ENCODE results near the gene PLCB3.

PLCB3 gene

DNA sequence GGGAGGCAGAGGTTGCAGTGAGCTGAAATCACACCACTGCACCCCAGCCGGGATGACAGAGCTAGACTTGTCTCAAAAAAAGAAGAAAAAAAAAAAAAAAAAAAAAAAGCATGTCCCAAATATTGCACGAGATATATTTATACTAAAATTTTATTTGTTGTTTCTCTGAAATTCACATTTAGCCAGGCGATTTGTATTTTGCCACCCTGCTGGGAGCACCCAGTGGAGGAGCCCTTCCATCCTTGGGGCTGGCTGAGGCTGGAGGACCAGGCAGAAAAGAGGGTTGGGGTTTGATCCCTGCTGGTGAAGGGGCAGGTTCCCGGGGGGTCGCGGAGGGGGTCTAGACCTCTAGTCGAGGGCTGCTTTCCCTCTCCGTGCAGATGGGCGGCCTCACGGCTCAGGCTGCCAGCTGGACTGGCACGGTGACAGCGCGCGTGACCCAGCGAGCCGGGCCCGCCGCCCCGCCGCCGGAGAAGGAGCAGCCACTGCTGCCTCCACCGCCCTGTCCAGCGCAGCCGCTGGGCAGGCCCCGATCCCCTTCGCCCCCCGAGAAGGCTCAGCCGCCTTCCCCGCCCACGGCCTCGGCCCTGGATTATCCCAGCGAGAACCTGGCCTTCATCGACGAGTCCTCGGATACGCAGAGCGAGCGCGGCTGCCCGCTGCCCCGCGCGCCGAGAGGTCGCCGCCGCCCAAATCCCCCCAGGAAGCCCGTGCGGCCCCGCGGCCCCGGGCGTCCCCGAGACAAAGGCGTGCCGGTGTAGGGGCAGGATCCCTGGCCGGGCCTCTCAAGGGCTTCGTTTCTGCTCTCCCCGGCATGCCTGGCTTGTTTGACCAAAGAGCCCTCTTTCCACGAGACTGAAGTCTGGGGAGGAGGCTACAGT lies 47.9 kb downstream of the PLCB3 start:
- H3K9me3 ChIP-seq (ENCODE audit: insufficient read depth, low read length), result no peaks in the 10 kb centered on the region
- peaks cover 16% of the 10 kb centered on the region; the same call in 1 of the 2 replicates for H3K27me3 ChIP-seq (ENCODE audit: low read depth, low read length)
- no peak overlapping the region for H3K9ac ChIP-seq (ENCODE audit: low read length)
- no peaks in the 10 kb centered on the region for H3K79me2 ChIP-seq (ENCODE audit: low read length)
- H3K27ac ChIP-seq (ENCODE audit: low read length), result no peak overlapping the region
- no peak overlapping the region for H3K4me2 ChIP-seq (ENCODE audit: low read length)
- no peaks in the 10 kb centered on the region for H3K36me3 ChIP-seq (replicated peaks; ENCODE audit: low read depth, low read length)
- H4K20me1 ChIP-seq (ENCODE audit: insufficient read depth, low read length), result no peaks in the 10 kb centered on the region
- TF ChIP-seq, protein P1, sequence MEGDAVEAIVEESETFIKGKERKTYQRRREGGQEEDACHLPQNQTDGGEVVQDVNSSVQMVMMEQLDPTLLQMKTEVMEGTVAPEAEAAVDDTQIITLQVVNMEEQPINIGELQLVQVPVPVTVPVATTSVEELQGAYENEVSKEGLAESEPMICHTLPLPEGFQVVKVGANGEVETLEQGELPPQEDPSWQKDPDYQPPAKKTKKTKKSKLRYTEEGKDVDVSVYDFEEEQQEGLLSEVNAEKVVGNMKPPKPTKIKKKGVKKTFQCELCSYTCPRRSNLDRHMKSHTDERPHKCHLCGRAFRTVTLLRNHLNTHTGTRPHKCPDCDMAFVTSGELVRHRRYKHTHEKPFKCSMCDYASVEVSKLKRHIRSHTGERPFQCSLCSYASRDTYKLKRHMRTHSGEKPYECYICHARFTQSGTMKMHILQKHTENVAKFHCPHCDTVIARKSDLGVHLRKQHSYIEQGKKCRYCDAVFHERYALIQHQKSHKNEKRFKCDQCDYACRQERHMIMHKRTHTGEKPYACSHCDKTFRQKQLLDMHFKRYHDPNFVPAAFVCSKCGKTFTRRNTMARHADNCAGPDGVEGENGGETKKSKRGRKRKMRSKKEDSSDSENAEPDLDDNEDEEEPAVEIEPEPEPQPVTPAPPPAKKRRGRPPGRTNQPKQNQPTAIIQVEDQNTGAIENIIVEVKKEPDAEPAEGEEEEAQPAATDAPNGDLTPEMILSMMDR (IDR thresholded peaks at IDR 0.05; ENCODE audit: low read depth, low read length), result no peak
- H2AFZ ChIP-seq (ENCODE audit: low read depth, low read length), result no peak overlapping the region
- no peak overlapping the region for H3K4me3 ChIP-seq (ENCODE audit: low read length)
- H3K4me1 ChIP-seq (ENCODE audit: low read length), result peaks cover 12% of the 10 kb centered on the region

- H3K79me2 ChIP-seq (ENCODE audit: low read length), result no peaks in the 10 kb centered on the region
- peaks cover 12% of the 10 kb centered on the region for H3K4me1 ChIP-seq (ENCODE audit: low read length)
- H3K9ac ChIP-seq (ENCODE audit: low read length), result no peak within 1 kb of the TSS
- H3K4me3 ChIP-seq (ENCODE audit: low read length), result no peak within 1 kb of the TSS
- H3K36me3 ChIP-seq (replicated peaks; ENCODE audit: low read depth, low read length), result no peaks in the 10 kb centered on the region
- H2AFZ ChIP-seq (ENCODE audit: low read depth, low read length), result no peak within 1 kb of the TSS
- TF ChIP-seq, protein P1 (IDR thresholded peaks at IDR 0.05; ENCODE audit: low read depth, low read length), result no peak
- no peak for TF ChIP-seq EZH2phosphoT487 (IDR thresholded peaks at IDR 0.05; ENCODE audit: low read depth)
- H3K4me2 ChIP-seq (ENCODE audit: low read length), result peak within 1 kb of the TSS; percentile 14
- H4K20me1 ChIP-seq (ENCODE audit: insufficient read depth, low read length), result no peaks in the 10 kb centered on the region
- H3K27me3 ChIP-seq (ENCODE audit: low read depth, low read length), result peaks cover 13% of the 10 kb centered on the region; the same call in 1 of the 2 replicates
- H3K27ac ChIP-seq (ENCODE audit: low read length), result no peak within 1 kb of the TSS
- H3K9me3 ChIP-seq (ENCODE audit: insufficient read depth, low read length), result no peaks in the 10 kb centered on the region
Measured at GRCh38 chr11:64299847-64300648, 48.7 kb downstream of the PLCB3 start, which contains the start of gene CATSPERZ. Gene CATSPERZ (plus strand): TSS chr11:64300358. CDS start chr11:64300411, 53 bp downstream.

DNA sequence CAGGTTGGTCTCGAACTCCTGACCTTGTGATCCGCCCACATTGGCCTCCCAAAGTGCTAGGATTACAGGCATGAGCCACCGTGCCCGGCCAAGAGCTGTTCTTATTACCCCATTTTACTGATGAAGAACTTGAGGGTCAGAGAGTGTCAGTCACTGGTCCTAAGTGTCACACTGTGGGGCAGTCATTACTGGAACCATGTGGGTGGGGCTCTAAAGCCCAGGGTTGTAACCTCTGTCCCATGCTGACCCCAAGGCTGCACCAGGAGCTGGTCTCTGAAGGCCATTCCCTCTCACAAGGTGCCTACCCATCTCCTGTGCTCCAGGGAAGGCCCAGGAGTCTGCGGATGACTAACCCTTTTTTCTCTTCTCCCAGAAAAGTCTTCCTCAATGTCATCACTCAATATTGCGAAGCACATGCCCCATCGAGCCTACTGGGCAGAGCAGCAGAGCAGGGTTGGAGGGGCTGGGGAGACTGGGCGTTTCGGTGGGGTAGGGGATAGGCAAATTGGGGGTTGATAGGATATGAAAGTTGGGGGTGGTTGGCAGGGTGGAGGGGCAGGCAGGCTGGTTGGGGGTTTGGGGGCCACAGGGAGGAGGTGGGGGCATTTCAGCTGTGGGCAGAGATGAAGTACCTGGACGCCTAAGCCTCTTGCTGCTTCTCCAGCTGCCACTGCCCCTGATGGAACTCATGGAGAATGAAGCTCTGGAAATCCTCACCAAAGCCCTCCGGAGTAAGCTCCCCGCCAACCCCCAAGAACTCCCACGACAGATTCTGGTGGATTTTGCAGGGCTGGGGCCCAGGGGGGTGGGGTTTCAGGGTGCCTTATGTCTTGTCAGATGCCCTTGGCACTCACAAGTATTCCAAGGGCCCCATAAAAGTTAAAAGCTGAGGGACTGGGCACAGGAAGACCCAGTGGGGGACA lies 52.0 kb downstream of the PLCB3 start:
- no peak overlapping the region for H2AFZ ChIP-seq (ENCODE audit: low read depth, low read length)

More for the DNA sequence above, 52.0 kb downstream of the PLCB3 start:
- Histone ChIP-seq H4K20me1 (ENCODE audit: insufficient read depth, low read length) (no peaks in the 10 kb centered on the region), H3K9me3 (ENCODE audit: insufficient read depth, low read length) (no peaks in the 10 kb centered on the region), H3K4me2 (ENCODE audit: low read length) (peak overlapping the region; percentile 86), H3K79me2 (ENCODE audit: low read length) (peaks cover 26% of the 10 kb centered on the region), H3K36me3 (replicated peaks; ENCODE audit: low read depth, low read length) (no peaks in the 10 kb centered on the region), H3K27ac (ENCODE audit: low read length) (peak overlapping the region; percentile 93), H3K4me3 (ENCODE audit: low read length) (peak overlapping the region; percentile 91), H3K27me3 (ENCODE audit: low read depth, low read length) (no peaks in the 10 kb centered on the region), H3K4me1 (ENCODE audit: low read length) (peaks cover 22% of the 10 kb centered on the region), H3K9ac (ENCODE audit: low read length) (peak overlapping the region; percentile 98; the same call in 1 of the 2 replicates)
- TF ChIP-seq EZH2phosphoT487 (IDR thresholded peaks at IDR 0.05; ENCODE audit: low read depth), result no peak
- TF ChIP-seq, protein P1 (IDR thresholded peaks at IDR 0.05; ENCODE audit: low read depth, low read length), result no peak

All from OCI-LY3 (cell line).